H9 (cell line): Measurements from ENCODE around the gene TRUB1. TPM values are rescaled to one million over a fixed set of nuclear protein-coding genes. Genes with fewer than 3 reads are reported as not detected.

Experiments
- DNase-seq: peaks from one replicate; pipeline ENCODE4 v3.0.0-alpha.2; 2017
- H2AFZ ChIP-seq: one replicate; pipeline ENCODE4 v1.6.1; 2013; ENCODE audit warnings: mild to moderate bottlenecking, low read length, control low read depth, moderate library complexity
- H2AK5ac ChIP-seq: 2 replicates; pipeline ENCODE4 v1.6.1; 2013; ENCODE audit warnings: low read length, control low read depth, mixed read lengths; ENCODE audit not compliant: insufficient read length
- H2BK120ac ChIP-seq: one replicate; pipeline ENCODE4 v1.6.1; 2013; ENCODE audit warnings: low read depth, mild to moderate bottlenecking, low read length, control low read depth, inconsistent platforms; ENCODE audit not compliant: poor library complexity, severe bottlenecking
- H2BK12ac ChIP-seq: 2 replicates; pipeline ENCODE4 v1.6.1; 2013; ENCODE audit warnings: low read length, control low read depth, mixed read lengths, low read depth; ENCODE audit not compliant: insufficient read length
- H2BK15ac ChIP-seq: 2 replicates; pipeline ENCODE4 v1.6.1; 2013; ENCODE audit warnings: low read depth, low read length, control low read depth
- H2BK20ac ChIP-seq: one replicate; pipeline ENCODE4 v1.6.1; 2013; ENCODE audit warnings: low read depth, mild to moderate bottlenecking, low read length, control low read depth, inconsistent platforms; ENCODE audit not compliant: poor library complexity, severe bottlenecking
- H2BK5ac ChIP-seq: 2 replicates; pipeline ENCODE4 v1.6.1; 2013; ENCODE audit warnings: low read length, control low read depth, mixed read lengths; ENCODE audit not compliant: insufficient read length
- H3K14ac ChIP-seq: 2 replicates; pipeline ENCODE4 v1.6.1; 2013; ENCODE audit warnings: low read length, control low read depth; ENCODE audit not compliant: insufficient read depth
- H3K18ac ChIP-seq: 2 replicates; pipeline ENCODE4 v1.6.1; 2013; ENCODE audit warnings: low read depth, mild to moderate bottlenecking, mixed read lengths, low read length, control low read depth; ENCODE audit not compliant: insufficient read length
- H3K23ac ChIP-seq: 2 replicates; pipeline ENCODE4 v1.6.1; 2013; ENCODE audit warnings: low read length, control low read depth, mixed read lengths, low read depth; ENCODE audit not compliant: insufficient read length
- H3K23me2 ChIP-seq: 2 replicates; pipeline ENCODE4 v1.6.1; 2013; ENCODE audit warnings: low read depth, mild to moderate bottlenecking, mixed read lengths, low read length, control low read depth; ENCODE audit not compliant: insufficient read length, poor library complexity, severe bottlenecking
- H3K27ac ChIP-seq: 2 replicates; pipeline ENCODE4 v1.5.1; 2013; ENCODE audit warnings: low read length, control low read depth, mixed read lengths, low read depth; ENCODE audit not compliant: insufficient read length
- H3K27me3 ChIP-seq: 2 replicates; pipeline ENCODE4 v1.6.1; 2013; ENCODE audit warnings: low read length, control low read depth, inconsistent platforms; ENCODE audit not compliant: insufficient read depth
- H3K4ac ChIP-seq: 2 replicates; pipeline ENCODE4 v1.6.1; 2013; ENCODE audit warnings: low read depth, mild to moderate bottlenecking, control low read depth, inconsistent platforms, low read length, moderate library complexity
- H3K4me1 ChIP-seq: 2 replicates; pipeline ENCODE4 v1.6.1; 2013; ENCODE audit warnings: low read length, control low read depth, inconsistent platforms; ENCODE audit not compliant: insufficient read depth
- H3K4me2 ChIP-seq: 2 replicates; pipeline ENCODE4 v1.6.1; 2013; ENCODE audit warnings: low read length, control low read depth, mixed read lengths; ENCODE audit not compliant: insufficient read length, insufficient read depth
- H3K56ac ChIP-seq: 2 replicates; pipeline ENCODE4 v1.6.1; 2013; ENCODE audit warnings: low read depth, mild to moderate bottlenecking, mixed read lengths, low read length, control low read depth; ENCODE audit not compliant: insufficient read length
- H3K79me1 ChIP-seq: 2 replicates; pipeline ENCODE4 v1.6.1; 2013; ENCODE audit warnings: low read depth, mild to moderate bottlenecking, moderate library complexity, low read length, control low read depth, inconsistent platforms; ENCODE audit not compliant: insufficient read depth, poor library complexity, severe bottlenecking
- H3K79me2 ChIP-seq: 2 replicates; pipeline ENCODE4 v1.6.1; 2013; ENCODE audit warnings: low read length, control low read depth, inconsistent platforms; ENCODE audit not compliant: insufficient read depth
- H3K9ac ChIP-seq: 2 replicates; pipeline ENCODE4 v1.6.1; 2013; ENCODE audit warnings: low read length, control low read depth, mixed read lengths; ENCODE audit not compliant: insufficient read length; ENCODE audit errors: extremely low read depth
- H3K9me3 ChIP-seq: one replicate; pipeline ENCODE4 v1.6.1; 2013; ENCODE audit warnings: low read depth, low read length, inconsistent platforms; ENCODE audit not compliant: control insufficient read depth
- H3T11ph ChIP-seq: one replicate; pipeline ENCODE4 v1.6.1; 2013; ENCODE audit warnings: mild to moderate bottlenecking, low read length, control low read depth, inconsistent platforms
- H4K20me1 ChIP-seq: one replicate; pipeline ENCODE4 v1.6.1; 2013; ENCODE audit not compliant: control insufficient read depth, insufficient read length, insufficient read depth
- H4K5ac ChIP-seq: 2 replicates; pipeline ENCODE4 v1.6.1; 2013; ENCODE audit warnings: low read depth, mild to moderate bottlenecking, mixed read lengths, low read length, control low read depth; ENCODE audit not compliant: insufficient read length
- H4K8ac ChIP-seq: replicated peaks from 2 replicates; pipeline ENCODE4 v1.6.1; 2013; ENCODE audit warnings: low read length, control low read depth, mixed read lengths, low read depth; ENCODE audit not compliant: insufficient read length
- H4K91ac ChIP-seq: 2 replicates; pipeline ENCODE4 v1.6.1; 2013; ENCODE audit warnings: low read depth, mild to moderate bottlenecking, moderate library complexity, mixed read lengths, low read length, control low read depth; ENCODE audit not compliant: insufficient read length
- H3K27ac Mint-ChIP-seq, 3 experiments: 2 replicates in 2 of 3; 3 replicates in 1 of 3; pipeline ENCODE4 v1.8.0; 2020 to 2021; ENCODE audit warnings: mixed read lengths in 3 of 3, mild to moderate bottlenecking in 1 of 3, moderate library complexity in 1 of 3
- H3K27me3 Mint-ChIP-seq: 2 replicates; pipeline ENCODE4 v1.8.0; 2021; ENCODE audit warnings: low read depth, mild to moderate bottlenecking, moderate library complexity, mixed read lengths
- H3K36me3 Mint-ChIP-seq, 3 experiments: 2 replicates in 2 of 3; 3 replicates in 1 of 3; pipeline ENCODE4 v1.8.0; 2020 to 2021; ENCODE audit warnings: low read depth in 3 of 3, mixed read lengths in 3 of 3; ENCODE audit not compliant: insufficient read depth in 1 of 3
- H3K4me1 Mint-ChIP-seq, 2 experiments: 2 replicates each; pipeline ENCODE4 v1.8.0; 2020; ENCODE audit warnings: mixed read lengths in 2 of 2
- H3K4me3 Mint-ChIP-seq, 2 experiments: 2 replicates in 1 of 2; 3 replicates in 1 of 2; pipeline ENCODE4 v1.8.0; 2020 to 2021; ENCODE audit warnings: mild to moderate bottlenecking in 2 of 2, mixed read lengths in 2 of 2, moderate library complexity in 1 of 2
- H3K9me3 Mint-ChIP-seq, 2 experiments: 2 replicates in 1 of 2; 3 replicates in 1 of 2; pipeline ENCODE4 v1.8.0; 2020; ENCODE audit warnings: mild to moderate bottlenecking in 2 of 2, mixed read lengths in 2 of 2, moderate library complexity in 1 of 2
- CTCF ChIP-seq: fragments of 200-600 bp; sonication (generic); conservative IDR thresholded peaks from 3 replicates; pipeline ENCODE4 v1.8.0; 2021; ENCODE audit warnings: antibody characterized with exemption, mild to moderate bottlenecking
- WGBS: extraction: QIAGEN DNeasy Blood & Tissue Kit; methylation state at CpG from one replicate; pipeline ENCODE4 v1.1.7; 2013; ENCODE audit warnings: missing lambda C conversion rate, low lambda C conversion rate, mixed read lengths; ENCODE audit not compliant: insufficient read length; ENCODE audit errors: extremely low coverage; 5-methylcytosine and 5-hydroxymethylcytosine counted together
- total RNA-seq: library from RNA; stranded (reverse); gene quantifications from 2 replicates; pipeline ENCODE4 v1.2.1, GENCODE V29; 2021

The TRUB1 gene
- total RNA-seq, 1 experiment from 2014 or later = 20.6 TPM

DNA sequence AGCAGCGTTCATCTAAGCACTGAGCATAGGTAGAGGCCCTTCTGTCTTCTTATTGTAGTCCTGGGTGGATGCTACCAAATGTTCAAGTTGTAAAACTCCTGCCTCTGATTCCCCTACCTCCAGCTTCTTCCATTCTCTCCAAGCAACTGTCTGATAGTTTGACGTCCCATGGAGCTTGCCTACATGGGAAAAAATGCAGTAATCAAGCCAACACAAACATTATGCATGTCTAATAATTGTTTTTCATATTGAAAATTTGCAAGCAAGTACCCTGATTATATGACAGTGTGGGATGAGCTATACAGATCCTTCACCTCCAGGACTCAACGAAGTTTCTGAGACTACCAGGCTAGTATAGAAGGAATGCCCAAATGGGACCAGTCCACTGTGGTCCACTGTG, 31.0 kb upstream of the TRUB1 start:
- Histone ChIP-seq H3K23ac (no peak overlapping the region), H3K79me2 (no peaks in the 10 kb centered on the region), H2BK15ac (no peak overlapping the region), H2BK20ac (no peak overlapping the region), H4K8ac (no peak overlapping the region), H2BK12ac (no peak overlapping the region), H3K27me3 (no peaks in the 10 kb centered on the region), H3K4me2 (no peak overlapping the region), H3K18ac (no peak overlapping the region), H2BK5ac (no peak overlapping the region), H3K9ac (no peak overlapping the region), H4K5ac (no peak overlapping the region), H3K23me2 (no peaks in the 10 kb centered on the region), H3K27ac (no peak overlapping the region), H2BK120ac (no peak overlapping the region), H3T11ph (no peak overlapping the region), H3K79me1 (no peaks in the 10 kb centered on the region), H3K56ac (no peak overlapping the region), H4K20me1 (no peaks in the 10 kb centered on the region), H3K9me3 (no peaks in the 10 kb centered on the region), H4K91ac (no peak overlapping the region), H2AK5ac (no peak overlapping the region), H3K14ac (no peak overlapping the region), H2AFZ (no peak overlapping the region), H3K4me1 (no peaks in the 10 kb centered on the region), H3K4ac (no peak overlapping the region)
- no peaks in the 10 kb centered on the region for H3K36me3 Mint-ChIP-seq
- H3K27ac Mint-ChIP-seq = no peak overlapping the region
- no peak for DNase-seq
- H3K4me1 Mint-ChIP-seq = peaks cover 6% of the 10 kb centered on the region in 2 experiments
- no peaks in the 10 kb centered on the region for H3K9me3 Mint-ChIP-seq
- no CpG with 5 or more reads among the region's 3 CpGs for WGBS
- no peak overlapping the region for H3K4me3 Mint-ChIP-seq
- no peak for TF ChIP-seq CTCF
- no peaks in the 10 kb centered on the region for H3K27me3 Mint-ChIP-seq
